ENCODE measurements around the gene HECTD4. TPM values are rescaled to one million over a fixed set of nuclear protein-coding genes. Genes with fewer than 3 reads are reported as not detected.

Gene HECTD4
- total RNA-seq, 1 donor from 2014 or later: 62.1 TPM

DNA sequence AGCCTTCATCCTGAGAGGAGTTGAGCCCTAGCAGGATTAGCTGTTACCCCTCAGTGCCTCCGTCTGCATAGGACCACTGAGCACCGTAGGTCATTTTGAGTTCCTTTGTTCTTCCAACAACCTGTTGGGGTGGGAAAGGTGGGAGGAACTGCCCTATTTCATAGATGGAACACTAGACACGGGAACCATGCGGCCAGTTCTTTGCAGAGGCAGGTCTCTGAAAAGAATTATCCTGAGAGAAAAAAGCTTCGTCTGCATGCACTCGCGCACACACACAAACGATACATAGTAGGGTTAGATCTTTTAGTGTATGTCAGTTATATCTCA is 228.4 kb downstream of the HECTD4 start:
- TF ChIP-seq, protein P1, sequence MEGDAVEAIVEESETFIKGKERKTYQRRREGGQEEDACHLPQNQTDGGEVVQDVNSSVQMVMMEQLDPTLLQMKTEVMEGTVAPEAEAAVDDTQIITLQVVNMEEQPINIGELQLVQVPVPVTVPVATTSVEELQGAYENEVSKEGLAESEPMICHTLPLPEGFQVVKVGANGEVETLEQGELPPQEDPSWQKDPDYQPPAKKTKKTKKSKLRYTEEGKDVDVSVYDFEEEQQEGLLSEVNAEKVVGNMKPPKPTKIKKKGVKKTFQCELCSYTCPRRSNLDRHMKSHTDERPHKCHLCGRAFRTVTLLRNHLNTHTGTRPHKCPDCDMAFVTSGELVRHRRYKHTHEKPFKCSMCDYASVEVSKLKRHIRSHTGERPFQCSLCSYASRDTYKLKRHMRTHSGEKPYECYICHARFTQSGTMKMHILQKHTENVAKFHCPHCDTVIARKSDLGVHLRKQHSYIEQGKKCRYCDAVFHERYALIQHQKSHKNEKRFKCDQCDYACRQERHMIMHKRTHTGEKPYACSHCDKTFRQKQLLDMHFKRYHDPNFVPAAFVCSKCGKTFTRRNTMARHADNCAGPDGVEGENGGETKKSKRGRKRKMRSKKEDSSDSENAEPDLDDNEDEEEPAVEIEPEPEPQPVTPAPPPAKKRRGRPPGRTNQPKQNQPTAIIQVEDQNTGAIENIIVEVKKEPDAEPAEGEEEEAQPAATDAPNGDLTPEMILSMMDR (conservative IDR thresholded peaks at IDR 0.05): no peak
- Mint-ChIP-seq H3K27ac (no peak overlapping the region), H3K36me3 (peaks cover 63% of the 10 kb centered on the region), H3K9me3 (peaks cover 6% of the 10 kb centered on the region), H3K4me1 (ENCODE audit: unreplicated experiment) (no peaks in the 10 kb centered on the region), H3K4me3 (no peak overlapping the region), H3K27me3 (no peaks in the 10 kb centered on the region)
- peak; percentile 22 for DNase-seq (ENCODE audit: extremely low spot score, unreplicated experiment)

GRCh38 chr12:112153181-112153892 is 228.9 kb downstream of the HECTD4 start:
- H3K27me3 Mint-ChIP-seq: no peaks in the 10 kb centered on the region
- peaks cover 6% of the 10 kb centered on the region for H3K9me3 Mint-ChIP-seq
- no peak overlapping the region for H3K4me3 Mint-ChIP-seq
- TF ChIP-seq, protein P1 (conservative IDR thresholded peaks at IDR 0.05): no peak
- peaks cover 66% of the 10 kb centered on the region for H3K36me3 Mint-ChIP-seq
- H3K27ac Mint-ChIP-seq: no peak overlapping the region
- peak; percentile 45 for DNase-seq (ENCODE audit: extremely low spot score, unreplicated experiment)
- peaks cover 2% of the 10 kb centered on the region for H3K4me1 Mint-ChIP-seq (ENCODE audit: unreplicated experiment)

DNA sequence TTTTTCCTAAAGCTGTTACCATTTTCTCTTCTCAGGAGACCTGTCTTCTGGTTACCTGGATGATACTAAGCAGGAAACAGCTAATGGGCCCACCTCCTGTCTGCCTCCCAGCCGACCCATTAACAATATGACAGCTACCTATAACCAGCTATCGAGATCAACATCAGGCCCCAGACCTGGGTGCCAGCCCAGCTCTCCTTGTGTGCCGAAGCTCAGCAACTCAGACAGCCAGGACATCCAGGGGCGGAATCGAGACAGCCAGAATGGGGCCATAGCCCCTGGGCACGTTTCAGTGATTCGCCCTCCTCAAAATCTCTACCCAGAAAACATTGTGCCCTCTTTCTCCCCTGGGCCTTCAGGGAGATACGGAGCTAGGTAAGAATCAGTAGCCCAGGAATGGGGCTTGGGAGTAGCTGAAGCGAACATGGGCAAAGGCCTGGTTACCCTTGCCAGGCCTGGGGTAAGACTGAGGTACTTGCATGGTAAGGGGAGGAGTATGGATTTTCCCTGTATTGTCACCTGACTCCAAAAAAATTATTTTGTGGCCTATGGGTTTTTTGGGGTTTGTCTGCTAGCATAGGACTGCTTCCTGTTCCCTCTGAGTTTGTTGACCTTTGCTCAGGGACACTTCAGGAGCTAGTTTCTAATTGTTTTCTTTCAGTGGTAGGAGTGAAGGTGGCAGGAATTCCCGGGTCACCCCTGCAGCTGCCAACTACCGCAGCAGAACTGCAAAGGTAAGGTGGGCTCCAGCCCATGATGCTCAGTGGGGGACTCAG is 230.3 kb downstream of the HECTD4 start:
- H3K27ac Mint-ChIP-seq: peak overlapping the region; percentile 54
- no peaks in the 10 kb centered on the region for H3K27me3 Mint-ChIP-seq
- H3K36me3 Mint-ChIP-seq: peaks cover 62% of the 10 kb centered on the region
- TF ChIP-seq, protein P1 (conservative IDR thresholded peaks at IDR 0.05): no peak
- DNase-seq (ENCODE audit: extremely low spot score, unreplicated experiment): peak; percentile 48
- H3K4me3 Mint-ChIP-seq: no peak overlapping the region
- H3K9me3 Mint-ChIP-seq: no peaks in the 10 kb centered on the region
- peaks cover 8% of the 10 kb centered on the region for H3K4me1 Mint-ChIP-seq (ENCODE audit: unreplicated experiment)

DNA sequence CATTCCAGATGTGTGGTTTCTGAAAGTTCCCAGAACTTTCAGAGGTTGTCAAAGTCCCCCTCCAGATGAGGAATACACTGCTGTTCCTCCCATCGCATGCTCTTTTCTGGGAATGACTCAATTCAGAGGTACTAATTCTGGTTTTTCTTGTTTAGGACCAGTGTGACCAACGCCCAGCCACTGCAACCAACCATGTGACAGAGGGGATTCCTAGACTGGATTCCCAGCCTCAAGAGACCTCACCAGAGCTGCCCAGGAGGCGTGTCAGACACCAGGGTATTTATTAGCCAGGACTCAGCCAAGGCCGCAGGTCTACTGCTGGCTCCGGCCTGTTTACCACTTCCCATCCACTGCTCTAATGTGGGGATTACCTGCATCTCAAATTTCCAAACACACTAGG is 232.6 kb downstream of the HECTD4 start:
- H3K36me3 Mint-ChIP-seq: peaks cover 56% of the 10 kb centered on the region
- peaks cover 8% of the 10 kb centered on the region for H3K4me1 Mint-ChIP-seq (ENCODE audit: unreplicated experiment)
- no peaks in the 10 kb centered on the region for H3K9me3 Mint-ChIP-seq
- H3K27ac Mint-ChIP-seq: peak overlapping the region; percentile 96
- no peaks in the 10 kb centered on the region for H3K27me3 Mint-ChIP-seq
- peak; percentile 67 for DNase-seq (ENCODE audit: extremely low spot score, unreplicated experiment)
- TF ChIP-seq, protein P1 (conservative IDR thresholded peaks at IDR 0.05): no peak
- peak overlapping the region; percentile 51 for H3K4me3 Mint-ChIP-seq

GRCh38 chr12:112148031-112148513 is 234.2 kb downstream of the HECTD4 start:
- Mint-ChIP-seq H3K36me3 (peaks cover 46% of the 10 kb centered on the region), H3K27ac (peak overlapping the region; percentile 96)
- TF ChIP-seq, protein P1 (conservative IDR thresholded peaks at IDR 0.05): no peak

More at GRCh38 chr12:112148031-112148513, 234.2 kb downstream of the HECTD4 start:
- Mint-ChIP-seq H3K4me3 (peak overlapping the region; percentile 58), H3K9me3 (no peaks in the 10 kb centered on the region), H3K27me3 (no peaks in the 10 kb centered on the region), H3K4me1 (ENCODE audit: unreplicated experiment) (peaks cover 8% of the 10 kb centered on the region)
- DNase-seq (ENCODE audit: extremely low spot score, unreplicated experiment): peak; percentile 62
